ENCODE measurements around the gene HOXB8.

The HOXB8 gene

DNA sequence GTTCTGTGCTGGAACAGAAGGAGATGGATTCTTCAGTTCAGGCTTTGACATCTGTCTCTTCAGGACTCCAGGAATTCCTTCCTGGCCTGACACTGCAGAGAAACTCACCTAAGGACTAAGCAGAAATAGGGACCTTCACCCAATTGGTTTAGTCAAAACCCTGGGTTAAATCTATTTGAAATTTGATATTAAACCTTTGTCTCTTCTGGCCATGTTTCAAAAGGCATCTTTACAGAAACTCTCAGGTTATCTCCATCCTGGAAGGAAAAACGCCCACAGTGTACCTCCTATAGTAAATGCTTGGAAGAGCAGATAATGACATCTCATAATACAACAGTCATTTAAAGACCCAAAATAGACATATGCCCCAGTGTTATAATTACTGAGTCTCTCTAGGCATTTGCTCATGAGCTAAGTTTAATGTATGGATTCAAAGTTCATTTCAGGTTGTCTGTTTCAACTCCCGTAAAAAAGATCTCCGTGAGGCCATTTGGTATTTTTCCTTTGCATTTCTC is 31.3 kb downstream of the HOXB8 start:
- DNase-seq (ENCODE audit: low read depth in 3 of 3): no peak

DNA sequence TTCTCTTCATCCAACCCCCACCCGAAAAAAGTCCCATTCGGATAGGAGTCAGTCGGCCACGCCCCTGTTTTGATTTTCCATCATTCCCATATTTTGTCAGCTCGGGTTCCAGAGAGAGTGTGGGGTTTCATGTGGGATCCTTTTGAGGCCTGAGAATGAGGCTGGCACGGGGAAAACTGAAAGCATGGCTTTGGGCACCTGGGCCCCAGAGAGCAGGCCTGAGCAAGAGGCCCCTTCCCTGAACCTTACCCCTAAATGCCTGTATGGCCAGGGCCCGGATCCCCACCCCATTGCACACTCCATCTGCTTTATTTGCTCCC is 32.4 kb downstream of the HOXB8 start:
- no peak for DNase-seq (ENCODE audit: low read depth in 3 of 3)

DNA sequence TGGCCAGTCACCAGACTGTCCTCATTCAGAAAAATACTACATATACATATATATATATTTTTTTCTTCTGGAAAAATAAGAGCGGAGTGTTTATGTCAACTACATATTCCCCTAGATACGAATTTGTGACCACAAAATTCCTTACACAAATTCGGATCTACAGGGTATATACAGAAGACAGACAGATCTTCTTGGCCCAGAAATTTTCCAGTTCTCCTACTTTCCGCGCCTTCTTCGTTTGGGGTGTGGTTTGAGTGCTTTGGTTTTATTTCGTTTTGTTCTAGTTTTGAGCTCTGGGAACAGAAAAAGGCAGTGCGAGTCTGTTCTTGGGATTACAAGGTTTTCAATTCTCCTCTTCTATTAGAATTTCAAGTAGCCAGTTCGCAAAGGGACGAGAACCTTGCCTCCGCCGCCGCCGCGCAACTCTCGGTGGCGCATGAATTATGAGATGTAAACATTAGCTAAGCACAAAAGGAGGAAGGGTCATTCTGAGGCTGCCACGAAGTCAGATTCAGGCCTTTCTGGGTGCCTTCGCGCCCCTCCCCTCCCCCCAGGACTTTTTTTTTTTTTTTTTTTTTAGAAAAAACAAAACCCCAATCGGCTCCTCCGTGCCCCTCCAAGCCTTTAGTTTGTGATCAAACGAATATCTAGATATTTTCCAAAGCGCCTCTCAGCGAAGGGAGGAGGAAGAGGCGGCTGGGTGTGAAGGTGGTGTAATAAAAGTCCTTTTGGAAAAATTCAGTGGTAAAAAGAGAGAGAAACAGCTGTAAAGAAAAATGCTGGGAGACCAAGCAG is 35.1 kb downstream of the HOXB8 start:
- no peak for DNase-seq (ENCODE audit: low read depth in 3 of 3)

DNA sequence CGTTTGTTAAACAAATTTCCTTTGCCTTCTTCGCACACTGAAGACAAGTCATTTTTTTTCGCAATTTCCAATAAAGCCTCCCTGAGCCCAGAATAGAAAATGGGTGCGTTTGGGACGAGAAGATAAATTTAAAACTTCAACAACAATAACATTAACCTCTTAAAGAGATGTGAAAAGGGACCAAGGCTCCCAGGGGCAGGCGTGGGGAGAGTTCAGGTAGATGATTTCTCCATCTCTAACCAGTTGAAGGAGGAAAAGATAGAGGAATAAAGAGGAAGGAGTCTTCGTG is 35.7 kb downstream of the HOXB8 start:
- no peak for DNase-seq (ENCODE audit: low read depth in 3 of 3)

DNA sequence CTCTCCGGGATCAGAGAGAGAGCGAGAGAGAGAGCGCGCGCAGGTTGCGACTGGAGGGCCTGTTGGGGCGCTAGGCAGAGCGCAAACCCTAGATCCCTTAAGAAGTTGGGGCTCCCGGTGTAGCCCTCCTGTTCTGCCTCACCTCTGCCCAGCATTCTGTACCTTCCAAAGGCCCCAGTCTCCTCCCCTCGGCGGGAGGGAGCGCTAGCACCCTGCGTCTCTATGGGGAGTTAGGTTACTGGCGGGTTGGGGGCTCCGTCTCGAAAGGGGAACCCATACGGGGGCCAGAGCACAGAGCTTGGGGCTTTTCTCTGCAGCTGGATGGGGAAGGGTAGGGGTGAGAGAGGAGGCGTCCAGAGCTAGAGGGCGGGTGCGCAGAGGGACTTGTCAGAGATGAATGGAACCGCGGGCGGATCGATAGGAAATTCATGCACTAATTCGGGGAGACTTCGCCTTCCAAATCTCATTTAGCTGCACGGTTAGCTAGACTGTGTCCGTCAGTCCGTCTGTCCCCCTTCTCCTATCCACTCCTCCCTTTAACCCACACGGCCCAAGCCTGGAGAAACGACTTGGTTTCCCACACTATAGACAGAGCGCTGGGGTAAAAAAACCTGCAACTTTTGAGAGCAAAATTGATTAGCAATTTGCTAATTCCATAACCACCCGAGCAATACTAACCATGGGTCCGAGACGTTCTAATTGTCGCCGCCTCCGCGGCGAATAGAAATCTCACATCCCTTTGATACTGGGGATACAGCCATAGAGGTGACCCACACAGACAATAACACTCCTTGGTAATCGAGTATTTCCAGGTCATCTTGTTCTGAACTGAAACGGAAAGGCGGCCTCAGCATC is 36.2 kb downstream of the HOXB8 start:
- DNase-seq (ENCODE audit: low read depth in 3 of 3): no peak

DNA sequence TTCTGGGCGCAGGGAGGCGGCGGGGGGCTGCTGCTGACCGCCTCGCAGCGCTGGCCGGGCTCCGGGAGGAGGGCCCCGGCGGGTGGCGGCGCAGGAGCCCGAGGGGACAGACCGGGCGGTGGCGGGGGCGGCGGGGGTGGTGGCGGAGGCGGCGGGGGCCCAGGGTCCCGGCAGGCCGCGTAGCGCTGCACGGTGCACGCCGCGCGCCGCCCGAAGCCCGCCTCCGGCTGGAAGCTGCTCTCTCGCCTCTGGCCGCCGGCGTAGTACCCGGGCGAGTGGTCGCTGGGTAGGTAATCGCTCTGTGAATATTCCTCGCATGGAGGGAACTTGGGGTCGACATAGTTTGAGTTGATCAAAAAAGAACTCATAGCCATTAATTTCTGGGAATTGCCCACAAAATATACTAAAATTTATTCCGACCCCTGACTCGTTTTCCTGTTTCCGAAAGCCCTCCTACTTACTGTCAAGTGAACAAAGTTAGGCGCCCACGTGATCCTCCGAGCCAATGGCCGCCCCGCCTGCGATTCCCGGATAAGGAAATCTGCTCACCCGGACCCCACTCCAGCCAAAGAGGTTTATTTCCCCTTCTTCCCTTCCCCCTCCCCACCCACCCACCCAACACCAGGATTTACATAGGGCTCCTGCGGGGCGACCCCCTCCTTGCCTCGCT is 37.0 kb downstream of the HOXB8 start, which contains the start of gene HOXB4:
Gene HOXB4 (minus strand): TSS at position 405 of the 670 bp plus-strand sequence. CDS start 31 bp downstream, at position 374.
- peak; percentile 46 to 74 (median 52) for DNase-seq (ENCODE audit: low read depth in 3 of 3)

DNA sequence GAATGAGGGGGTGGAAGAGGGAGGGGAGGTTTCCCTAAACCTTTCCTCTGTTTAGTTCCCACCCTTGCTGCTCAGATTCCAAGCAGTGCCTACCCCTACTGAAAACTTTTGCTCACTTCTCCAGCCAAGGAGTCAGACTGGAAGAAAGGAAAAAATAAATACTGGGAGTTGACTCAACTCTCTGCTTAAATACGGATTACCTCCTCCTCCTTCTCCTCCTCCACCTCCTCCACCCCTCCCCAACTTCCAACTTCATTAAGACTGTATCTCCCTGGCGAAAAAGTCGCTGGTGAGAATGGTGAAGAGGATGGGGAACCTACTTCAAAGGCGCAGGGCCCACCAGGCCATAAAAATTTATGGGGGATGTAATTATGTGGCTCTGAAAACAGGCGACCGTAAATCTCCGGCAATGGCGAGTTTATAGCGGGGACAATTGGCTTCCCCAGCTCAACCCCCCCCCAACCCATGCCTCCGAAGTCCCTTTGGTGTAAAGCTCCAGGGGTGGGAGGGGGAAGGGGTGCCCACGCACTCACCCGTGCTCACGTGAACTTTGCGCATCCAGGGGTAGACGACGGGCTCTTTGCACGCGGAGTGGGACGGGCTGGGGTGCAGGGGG is 37.7 kb downstream of the HOXB8 start:
- DNase-seq (ENCODE audit: low read depth in 3 of 3): no peak

DNA sequence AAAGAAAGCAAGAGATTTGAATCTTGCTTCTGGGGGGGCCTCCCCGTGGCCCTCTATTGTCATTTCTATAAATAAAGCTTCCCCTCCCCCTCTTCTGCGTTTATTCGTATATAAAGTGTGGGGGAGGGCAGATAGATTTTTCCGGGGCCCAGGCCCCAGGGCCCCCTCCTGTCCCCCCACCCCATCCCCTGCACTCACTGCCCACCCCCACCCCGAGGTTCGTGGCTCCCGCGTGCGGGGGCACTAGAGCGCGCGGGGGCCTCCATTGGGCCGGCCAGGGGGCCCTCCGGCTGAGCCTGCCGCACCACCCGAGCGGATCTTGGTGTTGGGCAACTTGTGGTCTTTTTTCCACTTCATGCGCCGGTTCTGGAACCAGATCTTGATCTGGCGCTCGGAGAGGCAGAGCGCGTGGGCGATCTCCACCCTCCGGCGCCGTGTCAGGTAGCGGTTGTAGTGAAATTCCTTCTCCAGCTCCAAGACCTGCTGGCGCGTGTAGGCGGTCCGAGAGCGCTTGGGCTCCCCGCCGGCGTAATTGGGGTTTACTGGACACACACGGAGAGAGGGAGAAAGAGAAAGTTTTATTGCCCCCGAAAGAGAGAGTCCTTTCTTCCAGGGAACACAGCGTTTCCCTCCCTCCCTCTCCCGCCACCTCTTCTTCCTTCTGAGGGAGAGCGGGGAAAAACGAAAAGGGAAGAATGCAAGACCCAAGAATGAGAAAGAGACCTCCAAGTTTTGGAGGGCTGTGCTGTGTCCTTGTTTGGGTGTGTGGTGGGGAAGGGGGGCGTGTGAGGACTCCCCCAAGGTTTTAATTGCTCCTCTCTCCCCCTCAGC is 38.4 kb downstream of the HOXB8 start:
- no peak for DNase-seq (ENCODE audit: low read depth in 3 of 3)

DNA sequence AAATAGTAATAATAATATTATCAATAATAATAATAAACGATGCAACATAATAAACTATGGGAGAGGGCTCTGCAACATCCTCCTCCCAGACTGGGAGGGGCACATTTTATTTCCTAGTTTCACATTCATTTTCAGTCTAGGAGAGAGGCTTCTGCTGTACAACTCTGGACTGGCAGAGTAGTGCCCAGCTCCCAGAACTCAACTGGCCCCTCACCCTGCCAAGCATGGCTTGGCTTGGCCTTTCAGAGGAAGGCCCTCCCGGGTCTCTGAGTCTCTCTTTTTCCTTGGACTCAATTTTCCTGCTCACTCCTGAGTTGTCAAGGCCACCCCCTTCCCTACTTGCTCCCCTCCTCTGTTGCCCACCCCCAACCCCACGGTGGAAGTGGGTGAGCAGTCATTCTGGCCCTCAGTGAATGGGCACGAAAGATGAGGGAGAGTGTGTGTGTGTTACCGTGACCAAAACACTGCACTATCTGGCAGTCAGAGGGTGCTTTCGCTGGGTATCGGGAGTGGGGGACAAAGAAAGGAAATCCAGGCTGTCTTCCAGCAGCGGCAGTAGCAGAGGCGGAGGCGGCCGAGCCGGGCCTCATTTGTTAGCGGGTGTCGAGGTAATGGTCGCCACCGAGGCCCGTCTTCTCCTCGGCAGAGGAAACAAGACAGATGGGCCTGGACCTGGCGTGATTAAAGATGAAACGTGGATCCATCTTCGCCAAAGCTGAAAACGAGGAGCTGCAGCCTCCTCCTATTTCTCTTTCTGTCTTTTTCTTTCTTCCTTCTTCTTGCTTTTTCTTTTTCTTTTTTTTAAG is 39.2 kb downstream of the HOXB8 start:
- no peak for DNase-seq (ENCODE audit: low read depth in 3 of 3)

DNA sequence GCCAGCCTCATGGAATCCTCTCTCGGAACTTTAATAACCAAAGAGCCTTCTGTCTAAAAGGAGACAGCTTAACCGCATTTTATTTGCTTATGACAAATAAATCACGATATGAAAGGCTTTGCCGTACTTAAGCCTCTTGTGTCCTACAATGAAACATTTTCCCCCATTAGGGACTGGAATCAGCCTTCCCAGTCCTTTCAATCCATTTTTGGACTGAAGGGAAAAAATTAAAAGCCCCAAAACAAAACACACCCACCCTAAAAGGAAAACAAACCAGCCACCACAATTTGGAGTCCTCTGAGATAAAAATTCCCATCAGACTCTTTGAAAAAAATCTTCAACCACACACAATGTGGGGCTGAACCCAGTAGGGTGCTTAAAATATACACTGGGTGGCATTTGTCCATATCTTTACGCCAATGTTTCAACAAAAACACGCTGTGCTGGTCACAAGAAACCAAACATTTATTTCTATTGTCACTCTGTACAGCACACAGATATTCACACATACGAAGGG is 40.0 kb downstream of the HOXB8 start:
- no peak for DNase-seq (ENCODE audit: low read depth in 3 of 3)

DNA sequence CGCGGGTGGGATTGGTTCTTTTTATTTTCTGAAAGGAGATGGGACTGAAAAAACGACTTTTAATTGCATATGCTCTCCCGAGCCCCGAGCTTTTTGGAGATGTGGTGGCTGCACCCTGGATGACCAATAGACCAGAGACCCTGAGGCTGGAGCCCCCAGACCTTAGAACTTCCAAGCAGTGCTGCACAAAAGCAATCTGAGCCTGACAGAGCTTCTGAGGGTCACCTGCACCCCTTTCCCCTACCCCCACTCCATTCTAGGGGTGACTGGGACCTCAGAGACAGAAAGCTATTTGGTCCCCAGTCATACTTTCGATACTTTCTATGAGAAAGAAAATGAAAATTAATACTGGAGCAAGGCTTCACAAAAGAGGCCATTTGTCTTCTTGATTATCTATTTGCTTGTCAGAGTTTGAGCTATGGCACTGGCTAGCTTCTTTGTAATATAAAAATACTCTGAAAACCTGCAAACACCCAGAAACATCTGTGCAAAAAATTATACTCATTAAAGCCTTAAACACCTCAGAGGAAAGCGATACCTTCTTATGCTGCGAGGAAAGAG is 40.5 kb downstream of the HOXB8 start:
- DNase-seq (ENCODE audit: low read depth in 3 of 3): no peak

DNA sequence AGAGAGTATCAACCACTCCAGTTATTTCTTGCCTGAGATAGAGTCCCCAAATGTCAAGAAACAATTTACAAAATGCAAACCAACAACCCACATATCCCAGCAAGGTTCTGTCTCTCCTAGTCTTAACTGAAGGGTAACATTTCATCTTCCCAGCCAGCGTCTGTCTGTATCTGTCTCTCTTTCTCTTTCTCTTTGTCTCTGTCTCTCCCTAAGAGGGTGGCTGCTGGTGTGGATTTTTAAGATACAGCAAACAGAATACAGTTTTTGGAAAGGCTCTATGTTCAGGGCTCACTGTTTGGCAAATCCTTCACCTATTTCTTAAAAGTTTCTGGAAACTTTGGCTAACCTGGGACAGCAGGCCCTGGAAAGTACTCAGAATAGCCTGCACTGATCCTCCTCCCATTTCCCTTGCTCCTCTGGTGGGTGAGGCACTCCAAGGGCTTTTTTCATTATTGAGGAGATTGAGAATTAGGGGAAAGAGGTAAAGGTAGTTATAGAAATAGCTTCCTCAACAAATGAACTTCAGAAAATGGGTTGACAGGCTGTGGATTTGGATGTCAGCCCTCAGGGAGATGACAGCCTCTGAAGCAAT is 43.2 kb downstream of the HOXB8 start:
- DNase-seq (ENCODE audit: low read depth in 3 of 3): no peak

DNA sequence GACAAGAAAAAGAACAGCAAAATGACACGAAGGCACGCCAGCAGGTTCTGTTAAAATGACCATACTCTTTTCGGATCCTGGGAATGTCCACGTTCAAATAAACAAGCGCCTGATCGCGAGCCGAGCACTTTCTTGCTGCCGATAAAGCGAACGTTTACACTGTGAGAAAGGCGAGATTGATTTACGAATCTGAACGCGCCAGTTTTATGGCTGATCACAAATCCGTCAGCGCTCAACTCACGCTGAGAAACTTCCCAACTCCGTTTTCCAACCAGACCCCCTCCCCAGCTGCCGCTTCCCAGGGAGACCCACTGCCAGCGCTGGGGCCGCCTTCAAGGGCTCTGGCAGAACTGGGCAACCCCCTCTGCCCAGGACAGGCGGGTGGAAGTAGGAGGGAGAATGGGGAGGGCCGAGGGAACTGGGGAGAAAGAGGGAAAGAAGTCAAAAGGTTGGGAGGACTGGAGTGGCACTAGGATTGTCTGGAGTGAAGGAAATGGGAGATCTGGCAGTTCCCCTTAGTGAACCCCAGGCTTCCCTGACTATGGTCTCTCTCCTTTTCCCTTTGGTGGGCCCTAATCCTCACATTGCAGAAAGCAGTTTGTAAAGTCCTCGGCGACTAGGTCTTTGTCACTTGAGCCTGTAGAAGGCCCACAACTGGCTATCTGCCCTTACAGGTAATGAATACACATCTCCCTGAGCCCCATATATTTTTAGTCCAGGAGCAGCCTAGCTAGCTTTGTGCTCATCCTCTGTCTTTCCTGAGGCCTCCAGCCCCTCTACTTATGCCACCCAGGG is 43.9 kb downstream of the HOXB8 start:
- DNase-seq (ENCODE audit: low read depth in 3 of 3): no peak

DNA sequence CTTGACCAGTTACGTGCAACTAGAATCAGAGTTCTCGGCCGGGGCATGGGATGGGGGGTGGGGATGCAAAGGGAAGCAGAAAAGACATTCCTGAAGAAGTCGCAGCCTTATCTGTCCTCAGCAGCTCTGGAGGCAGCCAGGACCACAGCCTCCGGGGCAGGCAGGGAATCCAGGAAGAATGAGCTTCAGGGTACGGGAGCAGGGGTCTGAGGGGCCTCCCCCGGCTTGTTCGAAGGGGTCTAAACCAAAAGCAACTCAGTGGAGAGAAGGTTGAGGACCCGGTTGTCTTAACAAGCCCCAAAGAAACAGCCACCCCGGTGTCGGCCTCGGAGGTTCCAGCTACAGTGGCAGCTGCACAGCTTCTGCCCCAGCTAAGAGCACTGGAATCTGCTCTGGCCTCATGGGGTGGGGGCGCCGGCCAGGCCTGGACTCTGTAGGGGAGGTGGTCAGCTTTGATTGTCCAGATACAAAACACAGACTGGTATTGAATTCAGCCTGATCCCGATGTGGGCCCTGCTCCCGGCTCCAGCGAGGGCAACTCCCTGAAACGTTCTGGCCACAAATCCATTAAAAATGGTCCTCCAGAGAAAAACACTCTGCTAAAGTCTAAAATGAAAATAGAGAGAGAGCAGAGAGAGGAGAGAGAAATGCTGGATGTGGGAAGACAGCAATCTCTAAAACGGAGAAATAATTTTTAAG is 44.6 kb downstream of the HOXB8 start:
- no peak for DNase-seq (ENCODE audit: low read depth in 3 of 3)

DNA sequence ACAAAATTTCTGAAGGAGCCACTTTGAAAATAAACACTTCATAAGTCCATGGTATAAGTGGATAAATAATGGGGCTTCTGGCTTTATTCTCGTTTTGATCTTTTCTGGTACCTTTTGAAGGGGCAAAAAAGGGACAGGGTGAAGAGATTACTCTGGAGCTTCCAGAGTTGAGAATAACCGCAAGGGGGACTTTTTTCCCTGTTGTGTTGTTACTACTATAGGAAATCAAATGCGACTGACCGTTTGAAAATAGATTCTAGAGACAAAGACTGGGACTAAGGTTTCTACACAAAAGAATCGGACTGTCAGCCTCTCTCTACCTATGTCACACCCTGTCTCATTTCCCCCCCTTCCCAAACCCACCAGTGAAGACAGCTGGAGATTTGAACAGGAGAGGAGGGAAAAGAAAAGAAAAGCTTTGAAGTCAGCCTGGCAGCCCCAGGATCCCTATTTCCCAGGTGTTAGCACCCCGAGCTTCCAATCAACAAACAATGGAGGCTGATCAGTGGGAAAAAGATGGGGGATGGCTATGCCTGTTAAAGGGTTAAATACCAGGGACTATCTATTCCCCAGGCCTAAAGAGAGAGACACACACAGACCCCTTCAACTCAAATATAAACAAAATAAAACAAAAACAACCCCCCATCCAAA is 45.3 kb downstream of the HOXB8 start:
- no peak for DNase-seq (ENCODE audit: low read depth in 3 of 3)

DNA sequence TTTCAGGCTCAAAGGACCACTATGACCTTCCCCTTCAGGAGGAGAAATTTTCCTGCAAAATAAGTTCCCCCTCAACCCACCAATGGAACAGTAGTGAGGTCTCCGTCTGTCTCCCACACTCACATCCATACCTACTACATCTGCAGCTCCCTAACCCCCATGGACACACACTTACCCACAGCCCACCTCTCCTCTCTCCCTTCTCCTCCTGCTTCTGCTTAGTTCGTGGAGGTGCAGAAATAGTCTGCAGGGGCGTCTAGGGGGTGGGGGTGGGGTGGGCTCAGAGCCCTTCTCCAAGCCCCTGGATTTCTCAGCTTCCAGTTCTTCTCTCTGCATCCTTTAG is 45.9 kb downstream of the HOXB8 start:
- no peak for DNase-seq (ENCODE audit: low read depth in 3 of 3)

DNA sequence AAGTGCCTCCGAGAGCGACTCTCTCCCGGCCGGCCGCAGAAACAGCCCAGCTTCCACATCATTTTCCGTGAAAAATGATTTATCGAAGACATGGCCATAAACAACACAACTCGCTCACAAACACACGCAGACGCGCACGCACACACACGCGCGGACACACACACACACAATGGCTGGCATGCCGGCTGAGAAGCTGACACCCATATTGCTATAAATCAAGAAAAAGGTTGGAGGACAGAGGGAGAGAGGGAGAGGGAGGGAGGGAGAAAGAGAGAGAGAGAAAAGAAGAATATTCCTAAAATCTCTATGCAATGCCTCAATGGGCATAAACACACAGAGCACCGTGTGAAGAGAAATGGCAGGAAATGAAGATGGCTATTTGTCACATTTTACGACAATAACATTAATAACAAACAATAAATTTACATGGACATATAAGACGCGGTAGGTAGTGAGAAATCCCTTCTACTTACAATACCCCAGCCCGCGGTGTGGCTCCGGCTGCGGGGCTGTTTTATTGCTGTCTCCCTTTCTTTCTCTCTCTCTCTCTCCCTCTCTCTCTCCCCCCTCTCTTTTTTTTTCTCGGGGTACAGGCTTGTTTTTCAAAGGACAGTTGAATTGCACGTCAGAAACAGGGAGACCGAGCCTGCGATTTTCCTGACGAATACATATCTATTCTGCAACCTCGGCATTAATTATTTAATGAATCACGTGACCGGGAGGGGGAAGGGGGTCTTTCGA is 46.4 kb downstream of the HOXB8 start:
- DNase-seq (ENCODE audit: low read depth in 3 of 3): no peak

Measured in stimulated activated CD4-positive, alpha-beta T cell treated with anti-CD3 and anti-CD28 coated beads, TNF-alpha, amount 100 ng/mL, for 24 hours (primary cell).